IPS-20b (cell line): ENCODE data around the gene MAST4.

Experiments
- H3K27ac ChIP-seq: one replicate; pipeline ENCODE4 v1.5.1; 2013; ENCODE audit warnings: low read length
- H3K27me3 ChIP-seq: 2 replicates; pipeline ENCODE4 v1.6.1; 2013; ENCODE audit warnings: mild to moderate bottlenecking, low read length, inconsistent platforms; ENCODE audit not compliant: insufficient read depth
- H3K36me3 ChIP-seq: 2 replicates; pipeline ENCODE4 v1.6.1; 2013; ENCODE audit warnings: low read depth, mild to moderate bottlenecking, inconsistent platforms, low read length, moderate library complexity; ENCODE audit not compliant: insufficient read depth
- H3K4me1 ChIP-seq: 2 replicates; pipeline ENCODE4 v1.6.1; 2013; ENCODE audit warnings: mild to moderate bottlenecking, control low read depth, inconsistent platforms, low read length, moderate library complexity; ENCODE audit not compliant: insufficient read depth
- H3K4me3 ChIP-seq: 2 replicates; pipeline ENCODE4 v1.5.1; 2013; ENCODE audit warnings: mild to moderate bottlenecking, low read length, inconsistent platforms
- H3K9ac ChIP-seq: 2 replicates; pipeline ENCODE4 v1.6.1; 2013; ENCODE audit warnings: low read depth, mild to moderate bottlenecking, inconsistent platforms, low read length, moderate library complexity
- H3K9me3 ChIP-seq: 2 replicates; pipeline ENCODE4 v1.6.1; 2013; ENCODE audit warnings: mild to moderate bottlenecking, low read depth, low read length, inconsistent platforms; ENCODE audit not compliant: insufficient read depth

Gene MAST4

DNA sequence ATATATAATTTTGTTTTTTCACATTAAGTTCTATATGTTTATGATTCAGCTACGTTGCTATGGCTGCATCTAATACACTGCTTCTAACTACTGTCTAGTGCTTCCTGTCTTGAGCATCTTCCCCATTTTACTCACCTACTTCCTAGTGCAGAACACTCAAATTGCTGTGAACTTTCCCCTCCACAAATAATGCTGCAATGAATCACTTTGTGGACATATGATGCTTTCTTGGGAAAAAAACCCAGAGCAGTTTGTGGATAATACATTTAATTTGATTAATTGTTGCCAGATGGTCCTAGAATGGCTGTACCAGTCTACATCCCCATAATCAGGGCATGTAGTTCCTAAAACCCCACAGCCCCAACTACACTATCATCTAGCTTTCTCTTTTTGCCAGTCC is 581.9 kb downstream of the MAST4 start:
- peaks cover 4% of the 10 kb centered on the region; the same call in 1 of the 2 replicates for H3K9me3 ChIP-seq
- H3K4me1 ChIP-seq = peaks cover 12% of the 10 kb centered on the region
- no peak overlapping the region for H3K4me3 ChIP-seq
- no peak overlapping the region for H3K9ac ChIP-seq
- H3K36me3 ChIP-seq = no peaks in the 10 kb centered on the region
- no peak overlapping the region for H3K27ac ChIP-seq
- peaks cover 5% of the 10 kb centered on the region; the same call in 1 of the 2 replicates for H3K27me3 ChIP-seq

DNA sequence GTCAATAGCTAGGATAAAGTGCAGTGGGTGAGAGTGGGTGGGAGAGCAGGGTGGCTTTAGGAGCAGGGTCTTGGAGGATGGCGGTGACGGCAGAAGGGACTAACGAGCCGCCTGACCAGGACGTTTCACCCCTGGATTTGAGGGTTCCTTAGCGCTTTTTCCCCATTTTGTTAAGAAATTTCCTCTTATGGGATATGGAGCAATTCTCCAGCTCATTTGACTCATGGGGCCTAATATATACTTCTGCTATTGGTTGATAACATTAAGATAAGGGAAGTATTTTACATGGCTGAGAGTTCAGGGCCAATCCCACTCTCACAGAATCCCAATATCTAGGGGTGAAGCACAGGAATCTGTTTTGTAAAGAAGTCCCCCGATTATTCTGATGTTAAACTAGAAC is 582.8 kb downstream of the MAST4 start:
- peaks cover 4% of the 10 kb centered on the region; the same call in 1 of the 2 replicates for H3K9me3 ChIP-seq
- H3K36me3 ChIP-seq = no peaks in the 10 kb centered on the region
- H3K9ac ChIP-seq = no peak overlapping the region
- no peak overlapping the region for H3K27ac ChIP-seq
- no peak overlapping the region for H3K4me3 ChIP-seq
- peaks cover 12% of the 10 kb centered on the region for H3K4me1 ChIP-seq
- H3K27me3 ChIP-seq = peaks cover 10% of the 10 kb centered on the region; the same call in 1 of the 2 replicates

DNA sequence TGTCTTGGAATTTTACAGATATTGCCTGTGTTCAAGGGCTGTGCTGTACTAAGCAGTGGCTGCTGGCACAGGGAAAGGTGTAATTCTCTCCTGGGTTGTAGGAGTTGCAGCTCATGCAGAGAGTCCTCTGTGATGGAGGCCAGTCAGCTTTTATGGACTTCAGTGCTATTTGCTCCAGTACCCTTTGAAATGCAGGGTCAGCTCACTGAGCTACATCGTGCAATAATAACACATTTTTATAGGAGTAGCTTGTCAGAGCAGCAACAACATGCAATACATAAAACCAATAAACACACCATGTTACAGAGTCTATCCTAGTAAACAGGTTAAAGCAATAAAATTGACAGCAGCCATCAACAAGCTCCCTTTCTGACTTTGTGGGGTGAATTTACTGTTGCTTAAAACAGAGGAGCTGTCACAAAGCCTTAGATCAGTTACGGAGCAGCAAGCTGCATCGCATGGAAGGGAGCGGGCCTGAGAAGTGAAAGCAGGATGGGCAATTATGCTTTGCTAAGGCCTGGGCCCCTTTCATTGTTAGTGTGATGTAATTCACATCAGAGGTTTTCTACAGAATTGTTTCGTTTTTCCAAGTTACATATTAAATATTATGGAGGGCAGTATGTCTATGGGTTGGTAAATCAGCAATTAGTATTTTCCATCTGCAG is 583.6 kb downstream of the MAST4 start:
- Histone ChIP-seq H3K27ac (no peak overlapping the region), H3K27me3 (peaks cover 10% of the 10 kb centered on the region; the same call in 1 of the 2 replicates), H3K4me1 (peaks cover 12% of the 10 kb centered on the region), H3K9ac (no peak overlapping the region), H3K9me3 (peaks cover 4% of the 10 kb centered on the region; the same call in 1 of the 2 replicates), H3K36me3 (no peaks in the 10 kb centered on the region), H3K4me3 (no peak overlapping the region)

DNA sequence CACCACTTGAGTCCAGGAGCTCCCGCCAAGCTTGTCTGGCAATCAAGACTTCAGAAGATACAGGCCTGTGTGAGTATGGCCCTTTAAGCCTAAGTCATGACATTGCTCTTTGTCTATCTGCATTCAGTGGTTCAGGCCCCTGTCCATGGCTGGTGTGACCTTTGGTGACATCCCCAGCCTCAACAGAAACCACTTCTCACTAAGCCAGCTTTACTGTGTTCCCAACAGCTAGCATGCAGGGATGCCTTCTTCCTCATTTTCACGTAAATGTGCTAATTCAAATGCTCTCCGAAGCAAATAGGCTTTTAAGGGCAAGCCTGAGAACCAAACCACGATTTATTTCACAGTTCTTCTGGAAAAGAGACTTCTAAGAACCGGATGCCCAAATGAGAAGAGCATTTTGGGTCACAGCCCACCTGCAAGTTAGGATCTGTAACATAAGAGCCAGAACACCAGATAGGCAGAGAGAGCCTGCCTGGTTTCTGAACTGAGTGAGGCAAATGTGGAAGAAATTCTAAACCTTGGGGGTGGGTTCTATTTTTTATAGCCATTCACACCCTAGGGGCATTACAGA is 585.5 kb downstream of the MAST4 start:
- Histone ChIP-seq H3K27me3 (peaks cover 10% of the 10 kb centered on the region; the same call in 1 of the 2 replicates), H3K9me3 (peaks cover 4% of the 10 kb centered on the region; the same call in 1 of the 2 replicates), H3K27ac (no peak overlapping the region), H3K9ac (no peak overlapping the region), H3K4me1 (peaks cover 12% of the 10 kb centered on the region), H3K36me3 (no peaks in the 10 kb centered on the region), H3K4me3 (peak overlapping the region; percentile 16; the same call in 1 of the 2 replicates)

- H3K9ac ChIP-seq = no peak overlapping the region
- no peak overlapping the region for H3K27ac ChIP-seq
- no peaks in the 10 kb centered on the region for H3K36me3 ChIP-seq
- H3K9me3 ChIP-seq = peaks cover 1% of the 10 kb centered on the region; the same call in 1 of the 2 replicates
- H3K4me3 ChIP-seq = 0 out of 2 replicates have a peak overlapping the region, but pooled peaks have one; percentile 16
- H3K4me1 ChIP-seq = peaks cover 12% of the 10 kb centered on the region
- peaks cover 10% of the 10 kb centered on the region; the same call in 1 of the 2 replicates for H3K27me3 ChIP-seq
Observed at GRCh38 chr5:67182301-67182790, 586.2 kb downstream of the MAST4 start.

DNA sequence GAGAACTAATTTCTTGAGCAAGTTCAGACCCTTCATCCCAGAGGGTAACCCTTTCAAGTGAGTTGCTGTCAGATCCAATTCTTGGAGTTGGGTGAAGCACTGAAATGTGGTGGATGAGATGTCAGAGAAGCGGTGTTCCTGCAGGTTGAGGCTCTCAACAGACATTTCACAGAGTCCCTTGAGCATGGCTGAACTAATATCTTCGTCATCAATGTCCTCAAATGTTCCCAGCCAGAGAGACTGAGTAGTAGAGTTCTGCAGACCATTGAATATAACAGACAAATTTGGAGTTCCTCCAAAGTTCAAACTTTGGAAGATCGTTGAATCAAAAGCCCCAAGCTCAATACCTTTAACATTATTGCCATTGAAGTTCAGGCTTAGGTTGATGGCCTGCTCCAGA is 587.7 kb downstream of the MAST4 start:
- Histone ChIP-seq H3K4me1 (peaks cover 12% of the 10 kb centered on the region), H3K36me3 (no peaks in the 10 kb centered on the region), H3K4me3 (no peak overlapping the region), H3K27ac (no peak overlapping the region), H3K9me3 (no peaks in the 10 kb centered on the region), H3K9ac (no peak overlapping the region), H3K27me3 (peaks cover 10% of the 10 kb centered on the region; the same call in 1 of the 2 replicates)

- H3K27ac ChIP-seq = no peak overlapping the region
- peaks cover 10% of the 10 kb centered on the region; the same call in 1 of the 2 replicates for H3K27me3 ChIP-seq
- H3K4me1 ChIP-seq = peaks cover 18% of the 10 kb centered on the region
- H3K36me3 ChIP-seq = no peaks in the 10 kb centered on the region
- H3K9ac ChIP-seq = no peak overlapping the region
- no peak overlapping the region for H3K4me3 ChIP-seq
- H3K9me3 ChIP-seq = no peaks in the 10 kb centered on the region
Observed at GRCh38 chr5:67187006-67187715, 591.0 kb downstream of the MAST4 start.

DNA sequence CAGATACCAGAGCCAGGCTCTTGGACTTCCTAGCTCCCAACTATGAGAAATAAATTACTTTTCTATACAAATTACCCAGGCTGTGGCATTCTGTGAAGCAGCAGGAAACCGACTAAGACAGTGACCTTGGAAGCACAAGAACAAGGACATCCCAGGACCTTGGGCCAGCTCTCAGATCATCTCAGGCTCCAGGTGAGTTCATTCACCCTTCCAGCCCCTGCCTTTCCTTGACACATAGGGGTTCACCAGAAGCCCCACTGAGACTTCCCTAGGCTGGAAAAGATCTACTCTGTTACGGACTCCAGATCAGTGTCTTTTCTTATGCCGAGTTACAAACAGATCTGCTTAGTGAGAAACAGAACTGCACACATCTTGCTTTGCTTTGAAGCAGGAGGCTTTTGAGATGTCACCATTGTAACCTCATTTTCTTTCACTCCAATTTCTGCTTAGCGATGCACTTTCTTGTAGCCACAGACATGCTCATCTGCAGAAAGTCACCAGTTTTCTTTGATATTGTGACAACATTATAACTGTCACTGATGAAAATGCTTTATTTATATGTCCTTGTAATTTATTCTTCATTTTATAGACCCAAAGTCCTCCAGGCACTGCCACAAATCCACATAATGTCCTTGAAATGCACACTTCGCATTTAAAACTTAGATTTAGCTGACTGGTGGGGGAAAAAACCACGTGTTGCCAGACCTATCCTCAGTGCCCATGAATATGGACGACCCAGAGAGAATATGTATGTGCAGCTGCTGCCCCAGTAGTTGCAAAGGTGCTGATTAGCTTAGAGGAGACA is 592.3 kb downstream of the MAST4 start:
- no peak overlapping the region for H3K4me3 ChIP-seq
- H3K27me3 ChIP-seq = 0 out of 2 replicates have a peak, but pooled peaks cover under 1% of the 10 kb centered on the region
- no peak overlapping the region for H3K9ac ChIP-seq
- H3K36me3 ChIP-seq = no peaks in the 10 kb centered on the region
- H3K27ac ChIP-seq = no peak overlapping the region
- H3K9me3 ChIP-seq = no peaks in the 10 kb centered on the region; the same call in 1 of the 2 replicates
- peaks cover 9% of the 10 kb centered on the region for H3K4me1 ChIP-seq

DNA sequence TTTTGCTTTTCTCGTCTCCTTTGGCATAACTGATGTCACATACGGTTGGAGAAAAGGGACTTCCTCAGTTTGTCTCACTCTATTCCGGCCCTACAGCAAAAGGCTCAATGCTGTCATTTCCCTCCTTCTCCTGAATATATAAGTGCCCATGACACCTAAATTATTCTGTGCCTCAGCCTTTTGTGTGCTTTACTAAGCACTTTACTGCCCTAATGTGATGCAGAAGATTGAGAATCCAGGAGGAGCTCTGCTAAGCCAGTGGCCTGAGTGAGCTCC is 592.8 kb downstream of the MAST4 start:
- H3K4me1 ChIP-seq = peaks cover 9% of the 10 kb centered on the region
- H3K36me3 ChIP-seq = no peaks in the 10 kb centered on the region
- no peaks in the 10 kb centered on the region for H3K27me3 ChIP-seq
- no peak overlapping the region for H3K27ac ChIP-seq
- no peaks in the 10 kb centered on the region; the same call in 1 of the 2 replicates for H3K9me3 ChIP-seq
- no peak overlapping the region for H3K4me3 ChIP-seq
- H3K9ac ChIP-seq = no peak overlapping the region

- Histone ChIP-seq H3K9me3 (no peaks in the 10 kb centered on the region; the same call in 1 of the 2 replicates), H3K4me3 (no peak overlapping the region), H3K27ac (no peak overlapping the region), H3K9ac (no peak overlapping the region), H3K4me1 (peaks cover 9% of the 10 kb centered on the region), H3K27me3 (no peaks in the 10 kb centered on the region), H3K36me3 (no peaks in the 10 kb centered on the region)
Observed at GRCh38 chr5:67189931-67190330, 593.7 kb downstream of the MAST4 start.

DNA sequence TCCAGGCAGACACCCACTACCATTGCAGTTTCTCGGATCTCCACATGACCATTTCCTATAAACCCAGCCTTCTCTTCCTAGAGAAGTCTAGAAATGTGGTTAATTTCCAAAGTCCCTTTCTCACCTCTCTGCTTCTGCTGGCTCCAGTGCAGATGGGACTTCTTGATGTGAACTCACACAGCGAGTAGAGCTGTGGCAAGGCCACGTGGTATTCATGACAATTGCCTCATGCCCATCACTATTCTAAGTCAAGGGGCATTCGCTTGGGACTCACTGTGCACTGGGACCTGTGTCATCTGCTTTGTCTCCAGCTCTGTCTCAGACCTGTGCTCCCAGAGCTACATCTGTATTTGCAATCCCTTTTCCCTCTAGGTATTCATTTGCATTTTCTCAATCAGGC is 594.2 kb downstream of the MAST4 start:
- Histone ChIP-seq H3K27me3 (no peaks in the 10 kb centered on the region), H3K9me3 (no peaks in the 10 kb centered on the region; the same call in 1 of the 2 replicates), H3K9ac (no peak overlapping the region), H3K27ac (no peak overlapping the region), H3K4me1 (peaks cover 9% of the 10 kb centered on the region), H3K36me3 (no peaks in the 10 kb centered on the region), H3K4me3 (no peak overlapping the region)
